ENCODE results near the gene ETV5. TPM values are rescaled to one million over a fixed set of nuclear protein-coding genes. Genes with fewer than 3 reads are reported as not detected.

ETV5 gene
- total RNA-seq, 4 donors from 2014 or later: 9.8 to 18.3 (median 12.2) TPM

- 83% methylated on average over 3 of the region's 3 CpGs for WGBS, 2 donors
- Histone ChIP-seq H3K27me3 (no peaks in the 10 kb centered on the region), H3K9me3 (no peaks in the 10 kb centered on the region), H3K4me1 (no peaks in the 10 kb centered on the region), H3K27ac (no peak overlapping the region), H3K36me3 (peaks cover 0 to 69% (median 0%) of the 10 kb centered on the region in 3 donors), H3K4me3 (no peak overlapping the region)
- DNase-seq (ENCODE audit: low spot score in 2 of 2): no peak
- TF ChIP-seq, protein P1, sequence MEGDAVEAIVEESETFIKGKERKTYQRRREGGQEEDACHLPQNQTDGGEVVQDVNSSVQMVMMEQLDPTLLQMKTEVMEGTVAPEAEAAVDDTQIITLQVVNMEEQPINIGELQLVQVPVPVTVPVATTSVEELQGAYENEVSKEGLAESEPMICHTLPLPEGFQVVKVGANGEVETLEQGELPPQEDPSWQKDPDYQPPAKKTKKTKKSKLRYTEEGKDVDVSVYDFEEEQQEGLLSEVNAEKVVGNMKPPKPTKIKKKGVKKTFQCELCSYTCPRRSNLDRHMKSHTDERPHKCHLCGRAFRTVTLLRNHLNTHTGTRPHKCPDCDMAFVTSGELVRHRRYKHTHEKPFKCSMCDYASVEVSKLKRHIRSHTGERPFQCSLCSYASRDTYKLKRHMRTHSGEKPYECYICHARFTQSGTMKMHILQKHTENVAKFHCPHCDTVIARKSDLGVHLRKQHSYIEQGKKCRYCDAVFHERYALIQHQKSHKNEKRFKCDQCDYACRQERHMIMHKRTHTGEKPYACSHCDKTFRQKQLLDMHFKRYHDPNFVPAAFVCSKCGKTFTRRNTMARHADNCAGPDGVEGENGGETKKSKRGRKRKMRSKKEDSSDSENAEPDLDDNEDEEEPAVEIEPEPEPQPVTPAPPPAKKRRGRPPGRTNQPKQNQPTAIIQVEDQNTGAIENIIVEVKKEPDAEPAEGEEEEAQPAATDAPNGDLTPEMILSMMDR (IDR thresholded peaks at IDR 0.05): no peak
- no peak for TF ChIP-seq EP300 (IDR thresholded peaks at IDR 0.05)
Observed at GRCh38 chr3:186060222-186060621, 48.7 kb downstream of the ETV5 start.

GRCh38 chr3:186059192-186059591 lies 49.7 kb downstream of the ETV5 start:
- H3K9me3 ChIP-seq: no peaks in the 10 kb centered on the region
- H3K27ac ChIP-seq: no peak overlapping the region
- TF ChIP-seq EP300 (IDR thresholded peaks at IDR 0.05) (no peak), POLR2A (IDR thresholded peaks at IDR 0.05) (no peak)
- TF ChIP-seq, protein P1 (IDR thresholded peaks at IDR 0.05): no peak
- H3K27me3 ChIP-seq: no peaks in the 10 kb centered on the region
- peaks cover 0 to 69% (median 0%) of the 10 kb centered on the region in 3 donors for H3K36me3 ChIP-seq
- no peaks in the 10 kb centered on the region for H3K4me1 ChIP-seq
- 91 to 93% methylated on average over 6 of the region's 6 CpGs for WGBS, 2 donors
- no peak overlapping the region for H3K4me3 ChIP-seq
- no peak for DNase-seq (ENCODE audit: low spot score in 2 of 2)

- Histone ChIP-seq H3K4me3 (no peak overlapping the region), H3K9me3 (no peaks in the 10 kb centered on the region), H3K4me1 (no peaks in the 10 kb centered on the region), H3K27ac (no peak overlapping the region), H3K36me3 (peaks cover 0 to 66% (median 0%) of the 10 kb centered on the region in 3 donors), H3K27me3 (no peaks in the 10 kb centered on the region)
- TF ChIP-seq EP300 (IDR thresholded peaks at IDR 0.05): no peak
- WGBS, 2 donors: 92 to 96% methylated on average over 6 of the region's 6 CpGs
- no peak for DNase-seq (ENCODE audit: low spot score in 2 of 2)
Observed at GRCh38 chr3:186058225-186058624, 50.7 kb downstream of the ETV5 start.

GRCh38 chr3:186057594-186057993 lies 51.3 kb downstream of the ETV5 start:
- Histone ChIP-seq H3K36me3 (peaks cover 0 to 60% (median 0%) of the 10 kb centered on the region in 3 donors), H3K4me3 (no peak overlapping the region), H3K4me1 (no peaks in the 10 kb centered on the region), H3K27me3 (no peaks in the 10 kb centered on the region), H3K9me3 (no peaks in the 10 kb centered on the region), H3K27ac (no peak overlapping the region)
- no peak for TF ChIP-seq EP300 (IDR thresholded peaks at IDR 0.05)
- TF ChIP-seq POLR2A (IDR thresholded peaks at IDR 0.05): no peak
- TF ChIP-seq, protein P1 (IDR thresholded peaks at IDR 0.05): no peak
- 91 to 96% methylated on average over 4 of the region's 4 CpGs for WGBS, 2 donors
- no peak for DNase-seq (ENCODE audit: low spot score in 2 of 2)

DNA sequence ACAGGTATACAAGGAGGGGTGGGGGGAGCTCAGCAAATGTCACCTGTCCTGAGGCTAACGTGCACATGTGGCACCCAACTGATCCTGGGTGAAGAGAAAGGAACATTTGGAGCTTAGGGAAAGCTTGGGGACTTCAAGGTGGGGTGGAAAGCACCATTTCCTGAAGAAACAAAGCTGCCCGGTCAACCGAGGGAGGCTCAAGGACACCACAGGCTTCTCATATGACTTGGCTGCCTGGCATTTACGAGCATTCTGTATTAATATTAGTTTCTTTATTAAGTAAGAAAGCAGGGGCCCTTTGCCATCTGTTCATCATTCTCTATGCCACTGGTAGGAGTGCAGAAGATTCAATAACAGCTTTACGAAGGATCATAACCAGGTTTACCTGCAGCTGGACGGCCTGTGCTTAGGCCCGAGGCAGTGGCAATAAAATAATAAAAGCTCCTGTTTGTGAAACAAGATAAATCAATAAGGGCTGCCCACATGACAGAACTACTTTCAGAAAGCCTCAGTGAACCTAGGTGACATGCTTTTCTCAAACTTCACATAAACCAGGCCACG lies 54.0 kb downstream of the ETV5 start:
- Histone ChIP-seq H3K27me3 (no peaks in the 10 kb centered on the region), H3K4me1 (no peaks in the 10 kb centered on the region), H3K36me3 (peaks cover 0 to 66% (median 0%) of the 10 kb centered on the region in 3 donors), H3K4me3 (no peak overlapping the region), H3K27ac (no peak overlapping the region), H3K9me3 (no peaks in the 10 kb centered on the region)
- DNase-seq (ENCODE audit: low spot score in 2 of 2): no peak
- WGBS, 2 donors: 86 to 94% methylated on average over 8 of the region's 8 CpGs
- TF ChIP-seq EP300 (IDR thresholded peaks at IDR 0.05): no peak
- no peak for TF ChIP-seq POLR2A (IDR thresholded peaks at IDR 0.05)
- TF ChIP-seq, protein P1 (IDR thresholded peaks at IDR 0.05): no peak

All from tibial nerve (tissue), 4 donors.